Thyroid gland (tissue), 4 donors: ENCODE data around the gene ZBED6.

Source experiments
- CTCF ChIP-seq, 6 experiments: fragments of 200-600 bp in 3 of 6; fragments of 450-650 bp in 3 of 6; sonication (generic) in 3 of 6; IDR thresholded peaks; one replicate each; pipeline ENCODE4 v1.5.1; 2016 to 2019; ENCODE audit warnings: antibody characterized with exemption in 6 of 6, mild to moderate bottlenecking in 2 of 6, inconsistent platforms in 1 of 6, moderate library complexity in 1 of 6
- POLR2A ChIP-seq, 2 donors: fragments of 450-650 bp; IDR thresholded peaks; one replicate each; pipeline ENCODE4 v1.6.1; 2017; ENCODE audit warnings: antibody characterized with exemption in 2 of 2, mild to moderate bottlenecking in 2 of 2, moderate library complexity in 1 of 2

GRCh38 chr1:203795441-203796235, at the start of gene ZBED6, which contains the start of gene ZC3H11A:
- no peak for TF ChIP-seq CTCF (IDR thresholded peaks at IDR 0.05)
- peak in 1 of 2 donors; percentile 77 for TF ChIP-seq POLR2A (IDR thresholded peaks at IDR 0.05)
